ENCODE measurements around the gene NASP. TPM values are rescaled to one million over a fixed set of nuclear protein-coding genes. Genes with fewer than 3 reads are reported as not detected.

NASP gene
- total RNA-seq, 1 donor from 2014 or later, result 27.4 TPM

- no peak for DNase-seq (ENCODE audit: low spot score)
Measured at GRCh38 chr1:45666836-45667235, 83.0 kb downstream of the NASP start.

- no peak for DNase-seq (ENCODE audit: low spot score)
Measured at GRCh38 chr1:45667321-45668111, 83.7 kb downstream of the NASP start.

Other genes with a start within 250 kb of the NASP start
- 4.1 TPM for gene TOE1, start 243.9 kb upstream of the NASP start, total RNA-seq (ENCODE audit: insufficient read depth, low replicate concordance)
- 7.2 TPM for gene MUTYH, start 243.6 kb upstream of the NASP start, total RNA-seq (ENCODE audit: insufficient read depth, low replicate concordance)
- gene TESK2, start 92.9 kb upstream of the NASP start, total RNA-seq (ENCODE audit: insufficient read depth, low replicate concordance), result 6.0 TPM
- 0.72 TPM for gene CCDC163, start 84.0 kb upstream of the NASP start, total RNA-seq (ENCODE audit: insufficient read depth, low replicate concordance)
- 1.2 TPM for gene MMACHC, start 83.7 kb upstream of the NASP start, total RNA-seq (ENCODE audit: insufficient read depth, low replicate concordance)
- 181 TPM for gene PRDX1, start 62.2 kb upstream of the NASP start, total RNA-seq (ENCODE audit: insufficient read depth, low replicate concordance)
- 84.0 TPM for gene AKR1A1, start 33.2 kb upstream of the NASP start, total RNA-seq (ENCODE audit: insufficient read depth, low replicate concordance)
- gene CCDC17, start 40.0 kb downstream of the NASP start, total RNA-seq (ENCODE audit: insufficient read depth, low replicate concordance), result 1.9 TPM
- gene GPBP1L1, start 102.5 kb downstream of the NASP start, total RNA-seq (ENCODE audit: insufficient read depth, low replicate concordance), result 69.8 TPM
- gene TMEM69, start 104.1 kb downstream of the NASP start, total RNA-seq (ENCODE audit: insufficient read depth, low replicate concordance), result 7.5 TPM
- 15.2 TPM for gene IPP, start 166.6 kb downstream of the NASP start, total RNA-seq (ENCODE audit: insufficient read depth, low replicate concordance)
- gene MAST2, start 219.6 kb downstream of the NASP start, total RNA-seq (ENCODE audit: insufficient read depth, low replicate concordance), result 25.0 TPM